Hypothalamus (tissue), 51 donors: ENCODE results near the gene CNP.

Experiments
- DNase-seq, 51 donors: peaks; one replicate each; lab custom pipeline; 2025; lab: John Stamatoyannopoulos, UW

Gene CNP

GRCh38 chr17:41939693-41940090 lies 26.9 kb upstream of the CNP start:
- no peak for DNase-seq

GRCh38 chr17:41941168-41941567 lies 25.4 kb upstream of the CNP start:
- no peak for DNase-seq

DNA sequence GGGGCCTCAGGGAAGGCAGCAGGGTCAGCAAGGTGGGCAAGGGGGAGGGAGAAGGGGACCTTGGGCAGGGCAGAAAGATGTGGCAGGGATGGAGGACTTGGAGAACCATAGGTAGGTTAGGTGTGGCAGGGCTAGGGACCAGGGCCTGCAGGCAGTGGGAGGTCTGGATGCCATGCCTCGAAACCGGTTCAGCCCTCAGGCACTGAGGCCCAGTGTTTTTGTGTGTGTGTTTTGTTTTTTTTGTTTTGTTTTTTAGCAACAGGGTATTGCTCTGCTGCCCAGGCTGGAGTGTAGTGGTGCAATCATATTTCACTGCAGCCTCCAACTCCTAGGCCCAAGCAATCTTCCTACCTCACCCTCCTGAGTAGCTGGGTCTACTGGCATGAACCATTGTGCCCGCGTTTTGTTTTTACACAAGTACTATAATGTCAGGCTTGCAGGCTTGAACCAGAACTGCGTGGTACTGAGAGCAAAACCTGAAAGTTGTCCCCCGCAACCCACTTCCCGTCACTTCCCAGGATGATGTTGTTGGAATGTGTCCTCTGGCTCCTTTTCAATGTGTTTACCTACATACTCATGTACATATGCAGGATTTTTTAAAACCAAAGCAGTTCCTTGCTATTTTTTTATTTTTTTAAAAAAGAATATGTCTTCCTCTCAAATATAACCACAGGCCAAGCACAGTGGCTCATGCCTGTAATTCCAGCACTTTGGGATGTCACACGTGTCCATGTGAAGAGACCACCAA lies 23.8 kb upstream of the CNP start:
- DNase-seq = no peak

GRCh38 chr17:41943492-41943891 lies 23.1 kb upstream of the CNP start:
- no peak for DNase-seq

DNA sequence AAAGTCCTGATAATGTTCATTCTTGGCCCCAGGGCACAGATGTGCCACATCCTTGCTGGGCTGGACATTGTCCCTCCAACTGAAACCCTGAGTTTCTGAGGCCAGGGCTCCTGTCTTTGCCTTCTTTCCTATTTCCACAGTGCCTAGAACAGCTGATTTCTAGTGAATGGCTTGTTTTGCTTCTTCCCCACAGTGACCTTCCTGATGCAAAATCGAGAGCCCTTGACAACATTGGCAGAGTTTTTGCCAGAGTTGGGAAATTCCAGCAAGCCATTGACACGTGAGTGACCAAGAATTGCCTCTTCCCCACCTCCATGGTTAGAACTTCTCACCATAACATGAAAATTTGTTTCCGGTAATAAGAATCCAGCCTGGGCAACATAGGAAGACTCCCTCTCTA lies 21.7 kb upstream of the CNP start:
- DNase-seq = no peak

DNA sequence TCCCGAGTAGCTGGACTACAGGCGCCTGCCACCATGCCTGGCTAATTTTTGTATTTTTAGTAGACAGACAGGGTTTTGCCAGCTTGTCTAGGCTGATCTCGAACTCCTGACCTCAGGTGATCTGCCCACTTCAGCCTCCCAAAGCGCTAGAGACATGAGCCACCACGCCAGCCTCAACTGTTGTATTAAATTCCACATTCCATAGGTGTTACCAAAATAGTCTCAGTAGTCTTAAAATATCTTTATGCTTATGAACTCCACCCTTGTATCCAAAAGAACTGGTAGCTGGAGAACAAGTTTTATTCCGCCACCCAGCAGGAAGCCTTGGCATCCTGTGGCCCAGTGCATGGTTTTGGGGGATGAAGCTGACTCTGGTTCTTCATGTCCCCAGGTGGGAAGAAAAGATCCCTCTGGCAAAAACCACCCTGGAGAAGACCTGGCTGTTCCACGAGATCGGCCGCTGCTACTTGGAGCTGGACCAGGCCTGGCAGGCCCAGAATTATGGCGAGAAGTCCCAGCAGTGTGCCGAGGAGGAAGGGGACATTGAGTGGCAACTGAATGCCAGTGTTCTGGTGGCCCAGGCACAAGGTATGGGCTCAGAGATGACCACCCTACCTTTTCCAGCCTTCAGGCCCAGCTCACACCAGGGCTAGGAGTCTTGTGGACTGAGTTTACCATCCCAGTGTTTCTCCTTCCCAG lies 17.7 kb upstream of the CNP start:
- DNase-seq = no peak

DNA sequence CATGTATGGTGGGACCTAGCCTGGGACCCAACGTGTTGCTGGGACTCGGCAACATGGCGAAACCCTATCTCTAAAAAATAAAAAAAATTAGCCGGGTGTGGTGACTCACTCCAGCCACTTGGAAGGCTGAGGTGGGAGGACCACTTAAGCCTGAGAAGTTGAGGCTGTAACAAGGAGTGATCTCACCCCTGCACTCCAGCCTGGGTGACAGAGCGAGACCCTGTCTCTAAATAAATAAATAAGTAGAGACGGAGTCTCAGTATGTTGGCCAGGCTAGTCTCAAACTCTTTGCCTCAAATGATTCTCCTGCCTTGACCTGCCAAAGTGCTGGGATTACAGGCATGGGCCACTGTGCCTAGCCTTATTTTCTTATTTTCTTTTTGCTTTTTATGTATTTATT lies 10.1 kb upstream of the CNP start:
- no peak for DNase-seq

DNA sequence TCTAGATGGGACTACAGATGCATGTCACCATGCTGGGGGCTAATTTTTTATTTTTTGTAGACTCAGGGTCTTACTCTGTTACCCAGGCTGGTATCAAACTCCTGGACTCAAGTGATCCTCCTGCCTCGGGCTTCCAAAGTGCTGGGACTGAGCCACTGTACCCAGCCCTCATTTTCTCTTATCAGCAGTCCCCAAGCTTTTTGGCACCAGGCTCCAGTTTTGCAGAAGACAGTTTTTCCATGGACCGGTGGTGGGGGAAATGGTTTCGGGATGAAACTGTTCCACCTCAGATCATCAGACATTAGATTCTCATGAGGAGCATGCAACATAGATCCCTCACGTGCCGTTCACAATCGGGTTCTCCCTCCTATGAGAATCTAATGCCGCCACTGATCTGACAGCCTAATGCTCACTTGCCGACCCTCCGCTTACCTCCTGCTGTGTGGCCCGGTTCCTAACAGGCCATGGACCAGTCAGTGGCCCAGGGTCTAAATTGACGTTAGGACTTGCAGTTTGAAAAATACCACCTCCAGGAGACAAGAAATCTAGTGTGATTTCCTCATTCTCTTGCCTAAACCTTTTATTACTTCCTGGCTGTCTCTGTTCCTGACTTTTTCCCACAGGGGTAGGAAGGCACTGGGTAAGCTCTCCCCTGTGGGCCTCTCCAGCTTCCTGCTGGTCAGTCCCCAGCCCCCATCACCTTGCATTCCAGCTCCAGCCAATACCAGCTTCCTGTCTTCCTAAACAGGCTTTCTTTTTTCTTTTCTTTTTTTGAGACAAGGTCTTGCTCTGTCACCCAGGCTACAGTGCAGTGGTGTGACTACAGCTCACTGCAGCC lies 9.3 kb upstream of the CNP start:
- DNase-seq = no peak

GRCh38 chr17:41957869-41958439 lies 8.6 kb upstream of the CNP start:
- no peak for DNase-seq

DNA sequence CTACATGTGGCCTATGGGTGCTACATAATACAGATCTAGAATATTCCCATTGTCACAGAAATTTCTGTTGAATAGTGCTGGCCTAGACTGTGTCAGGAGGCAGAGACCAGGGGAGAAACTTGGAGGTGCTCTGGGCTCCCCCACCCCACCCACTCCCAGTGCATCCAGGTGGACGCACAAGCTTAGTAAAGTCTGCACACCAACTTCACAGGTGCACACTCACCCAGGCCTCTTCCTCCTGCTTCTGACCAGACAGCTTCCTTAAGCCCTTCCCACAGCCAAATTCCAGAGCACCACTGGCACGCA lies 7.6 kb upstream of the CNP start:
- DNase-seq = no peak

DNA sequence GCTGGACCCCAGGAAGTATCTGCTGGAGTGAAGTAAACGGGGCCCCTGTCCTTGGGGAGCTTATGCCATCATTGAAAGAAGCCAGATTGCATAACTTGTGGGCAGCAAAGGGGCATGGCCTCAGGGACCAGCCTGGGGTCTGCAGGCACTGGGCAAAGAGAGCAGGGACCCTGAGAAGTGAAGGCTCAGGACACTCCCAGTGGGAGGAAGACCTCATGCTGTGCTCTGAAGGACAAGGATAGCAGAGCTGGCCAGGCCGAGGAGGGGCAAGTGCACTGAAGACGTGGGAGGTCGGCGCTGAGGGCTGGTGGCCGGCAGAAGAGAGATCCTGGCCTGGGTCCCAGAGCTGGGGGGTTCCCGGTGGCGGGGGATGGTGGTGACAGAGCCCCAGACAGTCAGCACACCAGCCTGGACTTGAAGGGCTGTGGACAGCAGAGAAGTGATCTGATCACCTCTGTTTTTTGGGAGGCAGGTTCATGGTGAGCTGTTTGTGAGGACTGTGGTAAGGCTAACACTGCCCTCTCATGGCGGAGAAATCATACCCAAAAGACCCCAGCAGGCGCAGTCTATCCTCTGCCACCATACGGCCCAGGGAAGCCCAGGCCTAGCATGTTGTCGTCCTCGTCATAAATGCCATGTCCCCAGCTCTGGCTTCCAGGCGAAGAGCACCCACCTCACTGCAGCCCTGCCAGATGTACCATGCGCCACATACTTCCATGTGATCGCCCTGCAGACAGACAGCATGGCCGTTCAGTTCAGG lies 7.1 kb upstream of the CNP start:
- peak in 16 of 51 donors; percentile 8 to 51 (median 26) for DNase-seq

- no peak for DNase-seq
Observed at GRCh38 chr17:41962111-41962510, 4.5 kb upstream of the CNP start.

DNA sequence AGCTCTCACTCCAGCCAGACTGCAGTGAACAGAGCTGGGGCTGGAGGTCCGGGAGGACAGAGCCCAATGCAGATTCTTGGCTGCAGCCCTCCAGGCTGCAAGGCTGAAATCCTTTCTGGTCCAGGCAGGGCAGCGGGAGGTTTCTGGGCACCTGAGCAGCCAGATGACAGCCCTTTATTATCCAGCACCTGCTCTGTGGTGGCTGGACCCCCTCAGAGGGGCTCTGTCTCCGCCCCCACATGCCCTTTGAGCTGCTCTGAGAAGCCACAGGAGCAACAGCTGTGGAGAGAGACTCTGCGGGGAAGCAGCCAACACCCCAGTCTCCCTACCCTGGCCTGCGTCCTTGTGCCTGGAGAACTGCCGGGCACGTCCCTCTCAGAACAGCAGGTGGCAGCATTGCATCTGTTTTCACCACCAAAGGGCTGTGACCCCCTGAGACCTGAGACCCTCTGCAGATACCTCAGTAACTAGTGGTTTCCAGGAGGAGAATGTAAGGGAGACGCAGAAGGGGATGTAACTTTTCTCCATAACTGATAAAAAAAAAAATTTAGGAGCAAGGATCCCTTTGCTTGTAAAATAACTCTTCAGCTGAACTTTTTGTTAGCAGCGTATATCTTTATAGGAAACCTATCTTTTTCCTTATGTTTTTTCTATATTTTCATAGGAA lies 3.7 kb upstream of the CNP start:
- peak in 49 of 51 donors; percentile 24 to 86 (median 62) for DNase-seq

DNA sequence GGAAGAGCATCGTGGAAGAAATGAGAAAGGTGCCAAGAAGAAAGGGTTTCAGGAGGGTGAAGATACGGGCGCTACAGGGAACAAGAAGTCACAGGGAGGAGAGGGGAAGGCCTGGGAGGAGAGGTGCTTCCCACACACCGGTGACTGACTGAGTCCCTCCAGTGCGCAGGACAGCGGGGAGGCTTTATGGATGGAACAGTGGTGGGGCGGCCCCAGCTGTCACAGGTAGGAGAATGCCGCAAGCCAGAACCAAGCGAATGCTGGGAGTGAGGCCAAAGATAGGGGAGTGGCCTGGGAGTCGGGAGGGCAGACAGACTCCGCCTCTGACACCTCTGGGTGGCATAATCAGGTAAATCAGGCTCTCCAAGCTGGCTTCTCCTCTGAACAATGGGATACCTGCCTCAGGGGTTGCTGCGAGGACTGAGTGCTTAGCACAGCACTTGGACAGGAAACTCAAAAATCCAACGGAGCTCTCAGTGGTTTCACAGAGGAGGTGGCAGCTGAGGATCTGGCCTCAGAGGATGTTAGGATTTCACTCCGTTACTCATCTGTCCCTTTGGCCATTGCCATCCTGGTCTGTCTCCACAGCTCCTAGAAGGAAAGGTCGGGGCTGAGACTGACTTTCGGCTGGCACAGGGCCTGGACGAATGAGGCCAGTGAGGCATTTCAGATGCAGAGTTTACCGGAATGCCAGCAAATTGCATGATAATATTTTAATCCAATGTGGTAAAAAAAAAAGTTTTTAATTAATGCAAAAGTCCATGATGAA lies 717 bp upstream of the CNP start:
- peak in 20 of 51 donors; percentile 9 to 73 (median 44) for DNase-seq

DNA sequence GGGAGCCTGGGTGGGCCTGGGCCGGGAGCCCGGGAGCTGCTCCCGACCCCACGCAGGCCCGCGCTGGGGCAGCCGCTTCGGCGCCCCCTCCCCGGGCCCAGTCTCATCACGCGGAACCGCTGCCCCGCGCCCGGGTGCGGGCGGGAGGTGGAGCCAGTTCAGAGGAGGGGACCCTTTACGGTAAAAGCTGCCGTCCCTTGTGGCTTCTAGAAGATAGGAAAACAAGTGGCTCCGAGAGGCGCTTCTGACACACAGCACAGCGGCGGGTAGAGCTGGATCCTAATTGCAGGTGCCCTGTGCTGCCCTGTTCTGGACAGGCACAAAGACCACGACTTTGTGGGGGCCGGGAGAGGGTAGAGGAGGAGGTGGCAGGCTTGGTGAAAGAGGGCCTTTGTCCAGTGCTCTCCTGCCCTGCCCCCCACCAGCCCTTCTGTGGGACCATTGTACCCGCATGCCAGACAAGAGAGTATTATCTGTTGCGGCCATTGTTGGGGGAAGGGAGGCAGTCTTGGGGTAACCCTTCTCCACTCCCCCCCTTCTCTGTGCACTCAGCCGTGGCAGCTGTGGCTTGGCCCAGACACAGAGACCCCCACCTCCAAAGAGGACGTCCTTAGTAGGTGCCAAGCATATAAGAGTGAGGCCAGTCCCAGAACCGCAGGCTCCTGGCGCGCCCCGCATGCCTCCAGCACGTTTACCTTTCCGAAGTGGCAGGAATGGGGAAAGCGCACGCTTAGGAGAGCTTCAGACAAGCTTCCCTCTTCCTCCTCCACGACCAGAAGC lies 736 bp downstream of the CNP start:
- peak; percentile 31 to 98 (median 88) for DNase-seq

GRCh38 chr17:41967921-41968578 lies 1.5 kb downstream of the CNP start:
- peak in 10 of 51 donors; percentile 23 to 80 (median 44) for DNase-seq

DNA sequence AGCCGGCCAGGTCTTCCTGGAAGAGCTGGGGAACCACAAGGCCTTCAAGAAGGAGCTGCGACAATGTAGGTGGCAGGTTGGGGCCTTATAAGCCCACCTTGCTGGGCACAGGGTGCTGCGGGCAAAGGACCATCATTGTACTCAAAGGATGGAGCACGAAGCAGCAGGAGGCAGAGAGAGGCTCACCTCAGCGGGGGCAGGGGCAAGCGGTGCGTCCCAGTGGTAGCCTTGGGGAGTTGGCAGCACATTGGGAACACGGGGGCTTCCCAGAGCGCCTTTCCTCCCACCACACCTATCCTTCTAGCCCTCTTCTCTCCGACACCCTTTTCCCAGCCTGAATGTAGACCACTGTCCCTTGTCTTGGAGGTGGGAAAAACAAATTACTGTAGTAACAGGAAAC lies 2.1 kb downstream of the CNP start:
- DNase-seq = no peak

GRCh38 chr17:41970901-41971331 lies 4.3 kb downstream of the CNP start:
- no peak for DNase-seq
